Choroid plexus epithelial cell (primary cell): ENCODE measurements around the gene MFN2.

Experiments
- DNase-seq: peaks from one replicate; pipeline ENCODE4 v3.0.0-alpha.2; 2010; ENCODE audit warnings: low read depth
- H3K4me3 ChIP-seq: 2 replicates; pipeline ENCODE4 v1.5.1; 2011; ENCODE audit warnings: low read depth, mild to moderate bottlenecking, control low read depth, low read length, moderate library complexity
- CTCF ChIP-seq: conservative IDR thresholded peaks from 2 replicates; pipeline ENCODE4 v1.5.1; 2011; ENCODE audit warnings: low read depth, mild to moderate bottlenecking, control low read depth, inconsistent platforms, low read length, moderate library complexity

The MFN2 gene

GRCh38 chr1:11960715-11961114 is 19.5 kb upstream of the MFN2 start:
- no peak for TF ChIP-seq CTCF
- DNase-seq = no peak
- no peak overlapping the region for H3K4me3 ChIP-seq

- no peak for TF ChIP-seq CTCF
Measured at GRCh38 chr1:11961230-11961629, 19.0 kb upstream of the MFN2 start.

GRCh38 chr1:11963622-11964021 is 16.6 kb upstream of the MFN2 start:
- H3K4me3 ChIP-seq = no peak overlapping the region
- DNase-seq = no peak
- no peak for TF ChIP-seq CTCF

More at GRCh38 chr1:11961230-11961629, 19.0 kb upstream of the MFN2 start:
- H3K4me3 ChIP-seq = no peak overlapping the region
- DNase-seq = peak; percentile 81

GRCh38 chr1:11964656-11965055 is 15.6 kb upstream of the MFN2 start:
- no peak for TF ChIP-seq CTCF
- no peak for DNase-seq
- no peak overlapping the region for H3K4me3 ChIP-seq

GRCh38 chr1:11967028-11967547 is 13.2 kb upstream of the MFN2 start:
- DNase-seq = peak; percentile 68
- peak; percentile 68 for TF ChIP-seq CTCF
- H3K4me3 ChIP-seq = no peak overlapping the region

- TF ChIP-seq CTCF = no peak
Measured at GRCh38 chr1:11970441-11971185, 9.6 kb upstream of the MFN2 start.

GRCh38 chr1:11977625-11978024 is 2.6 kb upstream of the MFN2 start:
- H3K4me3 ChIP-seq = no peak overlapping the region
- DNase-seq = no peak
- no peak for TF ChIP-seq CTCF

More at GRCh38 chr1:11970441-11971185, 9.6 kb upstream of the MFN2 start:
- no peak for DNase-seq
- no peak overlapping the region for H3K4me3 ChIP-seq
